ENCODE results near the gene LRCH3.

Gene LRCH3

GRCh38 chr3:197888511-197888910 is 97.5 kb downstream of the LRCH3 start:
- Histone ChIP-seq H2BK5ac (ENCODE audit: low read length) (no peak overlapping the region), H3K4me3 (ENCODE audit: low read length) (no peak overlapping the region), H3K27me3 (ENCODE audit: insufficient read depth, low read length, poor library complexity) (no peaks in the 10 kb centered on the region), H3K36me3 (ENCODE audit: control insufficient read depth, insufficient read depth, low read length) (peaks cover 1% of the 10 kb centered on the region), H3K79me2 (ENCODE audit: control insufficient read depth, insufficient read depth, low read length) (no peaks in the 10 kb centered on the region), H3K23ac (ENCODE audit: low read length) (no peak overlapping the region), H3K4ac (ENCODE audit: low read depth, low read length) (no peak overlapping the region), H2AK5ac (ENCODE audit: low read length) (no peak overlapping the region), H3K4me1 (ENCODE audit: control insufficient read depth, low read depth, low read length) (no peaks in the 10 kb centered on the region), H4K5ac (ENCODE audit: low read length) (no peak overlapping the region), H3K56ac (ENCODE audit: low read length) (no peak overlapping the region), H2BK120ac (ENCODE audit: low read depth, low read length) (no peak overlapping the region), H3K9ac (ENCODE audit: low read length) (no peak overlapping the region), H3K18ac (ENCODE audit: low read length) (no peak overlapping the region), H3K27ac (ENCODE audit: low read depth, low read length) (no peak overlapping the region), H2BK15ac (replicated peaks; ENCODE audit: low read depth) (no peak overlapping the region), H4K8ac (ENCODE audit: low read depth, low read length) (no peak overlapping the region), H3K4me2 (ENCODE audit: low read length) (no peak overlapping the region), H3K79me1 (ENCODE audit: low read length) (no peaks in the 10 kb centered on the region)
- WGBS (ENCODE audit: extremely low coverage, insufficient coverage, low lambda C conversion rate), result no CpG with 5 or more reads among the region's 1 CpG
- DNase-seq, result no peak

GRCh38 chr3:197889204-197889930 is 98.3 kb downstream of the LRCH3 start:
- Histone ChIP-seq H3K4me2 (ENCODE audit: low read length) (no peak overlapping the region), H3K79me1 (ENCODE audit: low read length) (no peaks in the 10 kb centered on the region), H3K27me3 (ENCODE audit: insufficient read depth, low read length, poor library complexity) (no peaks in the 10 kb centered on the region), H3K23ac (ENCODE audit: low read length) (no peak overlapping the region), H3K56ac (ENCODE audit: low read length) (no peak overlapping the region), H2BK15ac (replicated peaks; ENCODE audit: low read depth) (no peak overlapping the region), H2BK120ac (ENCODE audit: low read depth, low read length) (no peak overlapping the region), H3K4ac (ENCODE audit: low read depth, low read length) (no peak overlapping the region), H3K4me1 (ENCODE audit: control insufficient read depth, low read depth, low read length) (no peaks in the 10 kb centered on the region), H4K5ac (ENCODE audit: low read length) (no peak overlapping the region), H3K79me2 (ENCODE audit: control insufficient read depth, insufficient read depth, low read length) (no peaks in the 10 kb centered on the region), H3K27ac (ENCODE audit: low read depth, low read length) (no peak overlapping the region), H3K4me3 (ENCODE audit: low read length) (no peak overlapping the region), H3K18ac (ENCODE audit: low read length) (no peak overlapping the region), H2AK5ac (ENCODE audit: low read length) (no peak overlapping the region), H4K8ac (ENCODE audit: low read depth, low read length) (no peak overlapping the region), H3K36me3 (ENCODE audit: control insufficient read depth, insufficient read depth, low read length) (no peaks in the 10 kb centered on the region), H3K9ac (ENCODE audit: low read length) (no peak overlapping the region), H2BK5ac (ENCODE audit: low read length) (no peak overlapping the region)
- DNase-seq, result peak; percentile 75
- WGBS (ENCODE audit: extremely low coverage, insufficient coverage, low lambda C conversion rate), result no CpG with 5 or more reads among the region's 9 CpGs

GRCh38 chr3:197890693-197891092 is 99.6 kb downstream of the LRCH3 start:
- Histone ChIP-seq H3K23ac (ENCODE audit: low read length) (no peak overlapping the region), H3K79me1 (ENCODE audit: low read length) (no peaks in the 10 kb centered on the region), H3K9ac (ENCODE audit: low read length) (no peak overlapping the region), H2BK5ac (ENCODE audit: low read length) (no peak overlapping the region), H4K5ac (ENCODE audit: low read length) (no peak overlapping the region), H3K18ac (ENCODE audit: low read length) (no peak overlapping the region), H2BK120ac (ENCODE audit: low read depth, low read length) (no peak overlapping the region), H3K4me3 (ENCODE audit: low read length) (no peak overlapping the region), H2BK15ac (replicated peaks; ENCODE audit: low read depth) (no peak overlapping the region), H3K36me3 (ENCODE audit: control insufficient read depth, insufficient read depth, low read length) (no peaks in the 10 kb centered on the region), H3K79me2 (ENCODE audit: control insufficient read depth, insufficient read depth, low read length) (no peaks in the 10 kb centered on the region), H4K8ac (ENCODE audit: low read depth, low read length) (no peak overlapping the region), H3K4me1 (ENCODE audit: control insufficient read depth, low read depth, low read length) (no peaks in the 10 kb centered on the region), H3K27me3 (ENCODE audit: insufficient read depth, low read length, poor library complexity) (no peaks in the 10 kb centered on the region), H3K56ac (ENCODE audit: low read length) (no peak overlapping the region), H3K27ac (ENCODE audit: low read depth, low read length) (no peak overlapping the region), H3K4ac (ENCODE audit: low read depth, low read length) (no peak overlapping the region), H3K4me2 (ENCODE audit: low read length) (no peak overlapping the region), H2AK5ac (ENCODE audit: low read length) (no peak overlapping the region)
- no peak for DNase-seq
- no CpG with 5 or more reads among the region's 4 CpGs for WGBS (ENCODE audit: extremely low coverage, insufficient coverage, low lambda C conversion rate)

- H2BK5ac ChIP-seq (ENCODE audit: low read length), result no peak overlapping the region
- no peak overlapping the region for H3K9ac ChIP-seq (ENCODE audit: low read length)
- no CpG with 5 or more reads among the region's 5 CpGs for WGBS (ENCODE audit: extremely low coverage, insufficient coverage, low lambda C conversion rate)
- no peak overlapping the region for H4K8ac ChIP-seq (ENCODE audit: low read depth, low read length)
- no peaks in the 10 kb centered on the region for H3K79me2 ChIP-seq (ENCODE audit: control insufficient read depth, insufficient read depth, low read length)
- H3K4me3 ChIP-seq (ENCODE audit: low read length), result no peak overlapping the region
- no peak overlapping the region for H2BK15ac ChIP-seq (replicated peaks; ENCODE audit: low read depth)
- no peak for DNase-seq
- H3K27me3 ChIP-seq (ENCODE audit: insufficient read depth, low read length, poor library complexity), result no peaks in the 10 kb centered on the region
- H2BK120ac ChIP-seq (ENCODE audit: low read depth, low read length), result no peak overlapping the region
- no peak overlapping the region for H3K23ac ChIP-seq (ENCODE audit: low read length)
- H3K36me3 ChIP-seq (ENCODE audit: control insufficient read depth, insufficient read depth, low read length), result no peaks in the 10 kb centered on the region
- no peak overlapping the region for H3K18ac ChIP-seq (ENCODE audit: low read length)
- no peak overlapping the region for H3K4me2 ChIP-seq (ENCODE audit: low read length)
- no peaks in the 10 kb centered on the region for H3K79me1 ChIP-seq (ENCODE audit: low read length)
- no peak overlapping the region for H3K4ac ChIP-seq (ENCODE audit: low read depth, low read length)
- H4K5ac ChIP-seq (ENCODE audit: low read length), result no peak overlapping the region
- H2AK5ac ChIP-seq (ENCODE audit: low read length), result no peak overlapping the region
- no peaks in the 10 kb centered on the region for H3K4me1 ChIP-seq (ENCODE audit: control insufficient read depth, low read depth, low read length)
- no peak overlapping the region for H3K56ac ChIP-seq (ENCODE audit: low read length)
- H3K27ac ChIP-seq (ENCODE audit: low read depth, low read length), result no peak overlapping the region
Observed at GRCh38 chr3:197892162-197892561, 101.1 kb downstream of the LRCH3 start.

- WGBS (ENCODE audit: extremely low coverage, insufficient coverage, low lambda C conversion rate), result no CpG with 5 or more reads among the region's 3 CpGs
- no peaks in the 10 kb centered on the region for H3K79me1 ChIP-seq (ENCODE audit: low read length)
- H3K18ac ChIP-seq (ENCODE audit: low read length), result no peak overlapping the region
- H3K4me1 ChIP-seq (ENCODE audit: control insufficient read depth, low read depth, low read length), result no peaks in the 10 kb centered on the region
- no peak overlapping the region for H4K5ac ChIP-seq (ENCODE audit: low read length)
- no peaks in the 10 kb centered on the region for H3K79me2 ChIP-seq (ENCODE audit: control insufficient read depth, insufficient read depth, low read length)
- no peak overlapping the region for H3K9ac ChIP-seq (ENCODE audit: low read length)
- no peak for DNase-seq
- no peak overlapping the region for H3K4me2 ChIP-seq (ENCODE audit: low read length)
- H2AK5ac ChIP-seq (ENCODE audit: low read length), result no peak overlapping the region
- H2BK5ac ChIP-seq (ENCODE audit: low read length), result no peak overlapping the region
- H4K8ac ChIP-seq (ENCODE audit: low read depth, low read length), result no peak overlapping the region
- H3K56ac ChIP-seq (ENCODE audit: low read length), result no peak overlapping the region
- no peaks in the 10 kb centered on the region for H3K27me3 ChIP-seq (ENCODE audit: insufficient read depth, low read length, poor library complexity)
- no peak overlapping the region for H3K4ac ChIP-seq (ENCODE audit: low read depth, low read length)
- no peak overlapping the region for H3K27ac ChIP-seq (ENCODE audit: low read depth, low read length)
- no peak overlapping the region for H3K23ac ChIP-seq (ENCODE audit: low read length)
- H3K4me3 ChIP-seq (ENCODE audit: low read length), result no peak overlapping the region
- H2BK15ac ChIP-seq (replicated peaks; ENCODE audit: low read depth), result no peak overlapping the region
- H2BK120ac ChIP-seq (ENCODE audit: low read depth, low read length), result no peak overlapping the region
- no peaks in the 10 kb centered on the region for H3K36me3 ChIP-seq (ENCODE audit: control insufficient read depth, insufficient read depth, low read length)
Observed at GRCh38 chr3:197896421-197896820, 105.4 kb downstream of the LRCH3 start.
